HG03469 (cell line): ENCODE results near the gene PPP4R2.
"Not testable (repeated sequence)": the region's sequence is repeated elsewhere in the genome, so short reads cannot be mapped to it uniquely, and the experiment has no call there.

Experiments
- ATAC-seq: cut with Tn5 transposase; IDR thresholded peaks from one replicate; pipeline ENCODE4 v1.9.1; 2021; ENCODE audit warnings: mild to moderate bottlenecking, moderate library complexity, moderate number of reproducible peaks; ENCODE audit not compliant: unreplicated experiment

PPP4R2 gene

GRCh38 chr3:73021301-73021835 is 24.8 kb downstream of the PPP4R2 start:
- no peak for ATAC-seq

GRCh38 chr3:73024836-73025235 is 28.2 kb downstream of the PPP4R2 start:
- no peak for ATAC-seq

DNA sequence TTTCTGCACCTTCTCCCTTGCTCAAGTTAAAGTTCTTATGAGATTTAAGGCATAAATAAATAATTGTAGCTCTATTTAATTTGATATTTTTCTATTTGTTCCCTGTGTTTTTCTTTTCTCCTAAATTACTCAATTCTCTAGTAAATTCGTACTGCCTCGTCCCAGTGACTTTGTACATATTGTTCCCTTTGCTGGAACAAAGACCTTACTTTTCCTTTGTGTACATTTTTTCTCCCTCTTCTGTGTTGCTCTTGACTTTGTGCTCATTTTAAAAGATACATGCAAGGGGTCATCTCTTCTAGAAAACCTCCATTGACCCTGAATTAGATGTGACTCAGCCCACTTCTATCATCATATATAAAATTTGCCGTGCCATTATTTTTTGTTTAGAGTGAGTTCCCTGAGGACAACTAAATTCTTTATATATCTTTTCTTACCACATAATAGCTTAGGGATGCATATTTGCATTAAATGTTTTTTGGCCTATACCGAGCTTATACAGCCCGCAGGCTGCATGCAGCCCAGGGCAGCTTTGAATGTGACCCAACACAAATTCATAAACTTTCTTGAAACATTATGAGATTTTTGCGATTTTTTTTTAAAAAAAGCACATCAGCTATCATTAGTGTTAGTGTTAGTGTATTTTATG is 29.6 kb downstream of the PPP4R2 start:
- ATAC-seq, result no peak

DNA sequence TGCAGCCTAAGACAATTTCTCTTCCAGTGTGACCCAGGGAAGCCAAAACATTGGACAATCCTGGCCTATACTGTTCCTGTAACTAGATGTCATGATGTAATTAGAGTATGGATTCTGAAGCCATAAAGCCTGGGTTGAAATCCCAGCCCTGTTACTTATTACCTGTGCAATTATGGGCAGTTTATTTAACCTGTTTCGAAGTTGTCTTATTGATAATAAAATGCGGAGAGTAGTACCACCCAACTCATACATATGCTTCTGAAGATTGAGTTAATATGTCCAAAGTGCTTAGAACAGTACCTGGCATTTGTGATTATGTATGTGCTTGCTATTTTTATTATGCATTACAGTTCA is 30.1 kb downstream of the PPP4R2 start:
- no peak for ATAC-seq

DNA sequence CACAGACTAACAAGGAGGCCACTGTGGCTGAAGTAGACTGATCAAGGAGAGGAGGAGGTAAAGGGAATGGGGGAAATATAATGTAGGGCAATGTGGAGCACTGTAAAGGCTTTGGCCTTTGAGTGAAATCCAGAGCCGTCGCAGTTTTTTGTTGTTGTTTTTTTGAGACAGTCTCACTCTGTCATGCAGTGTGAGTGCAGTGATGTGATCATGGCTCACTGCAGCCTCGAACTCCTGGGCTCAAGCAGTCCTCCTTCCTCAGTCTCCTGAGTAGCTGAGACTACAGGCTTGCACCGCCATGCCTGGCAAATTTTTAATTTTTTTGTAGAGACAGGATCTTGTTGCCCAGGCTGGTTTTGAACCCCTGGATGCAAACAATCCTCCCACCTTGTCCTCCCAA is 32.2 kb downstream of the PPP4R2 start:
- no peak for ATAC-seq

- ATAC-seq, result no peak
Observed at GRCh38 chr3:73029321-73029796, 32.7 kb downstream of the PPP4R2 start.

- no peak for ATAC-seq
Observed at GRCh38 chr3:73030073-73030597, 33.5 kb downstream of the PPP4R2 start.

DNA sequence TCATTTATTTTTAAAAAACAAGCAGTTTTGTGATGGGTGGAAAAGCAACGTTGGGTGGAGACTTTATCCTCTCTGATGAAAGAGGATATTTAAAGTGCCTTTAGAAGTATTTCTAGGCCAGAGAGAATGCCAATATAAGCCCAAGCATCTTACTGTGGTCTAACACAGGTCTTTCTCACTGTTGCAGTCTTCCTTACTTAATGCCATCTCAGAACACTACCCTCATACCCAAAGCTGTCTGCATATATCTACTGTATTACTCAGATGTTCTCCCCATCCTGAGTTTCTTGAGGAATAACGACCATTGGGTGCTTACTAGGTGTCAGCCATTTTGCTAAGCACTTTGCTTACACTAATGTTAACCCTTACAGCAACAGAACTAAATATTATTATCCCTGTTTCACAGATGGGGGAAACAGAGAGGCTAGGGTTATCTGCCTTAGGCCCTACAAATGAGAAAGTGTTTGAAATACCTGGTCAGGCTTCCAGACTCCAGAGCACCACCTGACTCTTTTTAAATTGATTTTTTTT is 35.0 kb downstream of the PPP4R2 start:
- no peak for ATAC-seq

DNA sequence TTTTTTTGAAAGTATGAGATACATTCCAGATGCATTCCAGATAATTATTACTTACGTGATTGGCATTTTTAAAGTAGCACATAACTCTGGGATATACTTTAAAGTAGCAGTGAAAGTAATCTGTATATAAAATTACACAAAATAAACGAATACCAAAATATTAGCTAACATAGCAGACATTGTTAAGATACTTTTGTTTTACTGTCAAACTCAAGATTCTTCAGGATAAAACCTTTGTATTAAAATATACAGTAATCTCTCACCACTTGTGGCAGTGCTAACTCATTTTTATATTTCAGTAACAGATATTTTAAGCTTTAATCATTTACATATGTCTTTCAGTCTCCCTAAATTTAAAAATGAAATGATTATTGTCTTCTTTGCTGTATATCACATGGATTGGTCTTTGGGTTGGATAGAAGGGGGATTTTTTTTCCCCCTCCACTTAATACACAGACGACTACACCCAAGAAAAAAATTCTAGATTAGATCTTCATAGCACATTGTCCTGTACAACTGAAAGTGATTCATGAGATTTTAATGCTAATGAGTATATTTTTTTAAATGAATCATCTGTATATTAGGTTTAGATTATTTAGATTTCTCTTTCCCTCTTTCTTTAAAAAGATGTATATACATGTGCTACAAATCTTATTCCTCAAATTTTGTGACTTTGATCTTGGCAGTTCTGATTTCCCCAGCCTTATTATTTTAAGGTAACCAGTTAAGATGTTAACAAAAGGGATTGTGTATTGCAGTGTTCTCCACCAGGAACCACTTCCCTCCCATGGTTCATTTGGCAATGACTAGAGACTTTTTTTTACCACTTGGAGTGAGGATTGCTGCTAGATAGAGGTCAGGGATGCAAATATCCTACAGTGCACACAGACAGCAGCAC is 40.3 kb downstream of the PPP4R2 start:
- no peak for ATAC-seq

DNA sequence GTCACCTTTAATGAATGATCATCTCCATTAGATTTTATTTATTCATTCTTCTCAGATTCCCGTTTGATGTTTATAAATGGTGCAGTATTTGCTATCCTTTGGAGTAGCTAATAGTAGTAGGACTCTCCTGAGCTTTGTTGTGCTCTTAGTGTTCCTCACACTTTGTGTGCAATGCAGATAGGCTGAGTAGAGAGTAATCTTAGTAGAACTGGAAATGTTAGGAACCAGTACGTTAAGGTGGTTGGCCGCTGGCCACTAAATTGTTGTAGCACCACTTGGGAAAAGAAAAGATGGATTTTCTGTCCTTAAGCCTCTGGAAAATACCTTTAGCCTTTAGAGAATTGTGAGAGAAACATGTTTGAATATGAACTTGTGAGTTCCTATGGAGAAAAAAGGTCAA is 44.9 kb downstream of the PPP4R2 start:
- no peak for ATAC-seq

GRCh38 chr3:73043414-73043813 is 46.8 kb downstream of the PPP4R2 start:
- no peak for ATAC-seq

- ATAC-seq, result no peak
Observed at GRCh38 chr3:73045391-73045790, 48.8 kb downstream of the PPP4R2 start.

- no peak for ATAC-seq
Observed at GRCh38 chr3:73046195-73046594, 49.6 kb downstream of the PPP4R2 start.

DNA sequence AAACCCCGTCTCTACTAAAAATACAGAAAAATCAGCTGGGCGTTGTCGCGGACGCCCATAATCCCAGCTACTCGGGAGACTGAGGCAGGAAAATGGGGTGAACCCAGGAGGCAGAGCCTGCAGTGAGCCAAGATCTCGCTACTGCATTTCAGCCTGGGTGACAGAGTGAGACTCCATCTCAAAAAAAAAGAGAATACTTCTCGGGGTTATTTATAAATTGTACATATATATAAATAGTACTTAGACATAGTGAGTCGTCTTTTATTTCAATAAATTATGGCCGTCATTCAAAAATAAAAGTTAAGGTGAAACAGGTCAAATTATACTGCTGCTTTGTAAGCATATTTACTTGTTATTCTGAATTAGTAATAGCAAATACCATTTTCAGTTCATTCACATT is 52.7 kb downstream of the PPP4R2 start:
- ATAC-seq, result no peak

- ATAC-seq, result no peak
Observed at GRCh38 chr3:73052857-73053256, 56.2 kb downstream of the PPP4R2 start.

GRCh38 chr3:73055583-73055982 is 59.0 kb downstream of the PPP4R2 start:
- no peak for ATAC-seq

DNA sequence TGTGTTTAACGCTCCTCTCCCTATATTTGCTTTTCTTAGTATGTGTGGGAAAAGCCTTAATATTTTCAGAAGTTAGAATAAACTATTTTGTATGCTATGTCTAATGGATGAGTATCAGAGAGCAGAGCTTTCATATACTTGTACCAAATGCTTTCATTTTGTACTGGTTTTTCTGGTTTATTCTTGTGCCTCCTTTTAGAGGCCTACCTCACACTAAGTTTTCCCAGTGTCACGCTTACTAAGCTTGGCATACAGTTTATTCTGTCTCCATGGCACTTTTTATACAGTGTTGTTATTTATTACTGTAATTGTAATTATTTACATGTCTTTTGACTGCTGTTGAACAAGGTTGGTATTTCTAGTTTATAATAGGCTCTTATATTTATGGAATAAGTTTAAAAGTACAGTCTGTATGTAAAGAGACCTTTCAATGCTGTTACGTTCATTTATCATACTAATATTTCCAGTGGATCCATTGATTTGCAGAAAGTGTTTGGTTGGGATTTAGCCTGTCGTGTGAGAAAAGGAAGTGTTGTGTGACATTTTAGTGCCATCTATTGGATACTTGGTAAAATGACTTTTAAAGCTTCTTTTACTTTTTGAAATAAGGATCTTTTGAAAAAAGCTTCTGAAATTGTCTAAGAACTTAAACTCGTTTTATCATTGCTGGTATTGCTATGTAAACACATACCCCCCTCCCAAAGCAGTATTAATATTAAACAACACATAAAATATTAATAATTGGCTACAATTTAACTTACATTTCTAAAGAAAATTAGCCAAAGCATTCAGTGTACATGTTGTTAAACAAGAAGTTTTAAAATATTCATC is 59.6 kb downstream of the PPP4R2 start:
- ATAC-seq, result no peak

DNA sequence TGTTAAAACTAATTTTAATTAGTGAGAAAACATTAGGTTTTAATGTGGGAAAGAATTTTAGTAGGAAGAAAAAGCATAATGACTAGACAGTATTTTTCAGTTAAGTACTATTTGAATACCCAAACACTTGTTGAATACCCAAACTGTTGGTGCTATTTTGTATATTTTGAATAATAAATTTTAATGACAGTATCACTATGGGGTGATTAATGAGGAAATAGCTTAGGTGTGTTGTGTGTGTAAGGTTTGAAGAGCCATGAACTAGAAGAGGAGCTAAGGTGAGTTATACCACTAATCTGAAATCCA is 60.2 kb downstream of the PPP4R2 start:
- ATAC-seq, result no peak

GRCh38 chr3:73060302-73060723 is 63.7 kb downstream of the PPP4R2 start:
- ATAC-seq, result no peak

GRCh38 chr3:73061416-73061815 is 64.8 kb downstream of the PPP4R2 start, which contains the start of gene EBLN2:
EBLN2 (plus strand) TSS chr3:73061659; CDS start chr3:73062082, 423 bp downstream.
- no peak for ATAC-seq

DNA sequence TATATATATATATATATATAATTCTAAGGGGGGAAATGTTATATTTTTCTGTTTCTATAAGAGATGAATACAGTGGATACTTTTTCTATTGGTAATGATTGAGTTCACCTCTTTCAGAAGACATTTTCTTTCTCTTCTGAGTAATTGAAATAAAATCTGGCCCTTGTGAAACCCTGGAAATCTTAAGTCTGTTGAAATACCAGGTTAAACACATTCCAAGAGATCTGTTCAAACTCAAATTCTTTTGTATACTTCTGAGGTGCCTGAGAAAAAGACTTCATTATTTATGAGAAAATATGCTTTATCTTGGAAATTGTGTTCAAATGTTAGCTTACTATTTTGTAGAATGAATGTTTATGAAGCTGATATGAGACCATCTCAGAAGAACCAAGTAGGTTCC is 69.6 kb downstream of the PPP4R2 start:
- ATAC-seq, result not testable (repeated sequence)
